ENCODE results near the gene GAPVD1.

GRCh38 chr9:125241863-125242739 is 19.5 kb upstream of the GAPVD1 start:
- TF ChIP-seq, protein P1, sequence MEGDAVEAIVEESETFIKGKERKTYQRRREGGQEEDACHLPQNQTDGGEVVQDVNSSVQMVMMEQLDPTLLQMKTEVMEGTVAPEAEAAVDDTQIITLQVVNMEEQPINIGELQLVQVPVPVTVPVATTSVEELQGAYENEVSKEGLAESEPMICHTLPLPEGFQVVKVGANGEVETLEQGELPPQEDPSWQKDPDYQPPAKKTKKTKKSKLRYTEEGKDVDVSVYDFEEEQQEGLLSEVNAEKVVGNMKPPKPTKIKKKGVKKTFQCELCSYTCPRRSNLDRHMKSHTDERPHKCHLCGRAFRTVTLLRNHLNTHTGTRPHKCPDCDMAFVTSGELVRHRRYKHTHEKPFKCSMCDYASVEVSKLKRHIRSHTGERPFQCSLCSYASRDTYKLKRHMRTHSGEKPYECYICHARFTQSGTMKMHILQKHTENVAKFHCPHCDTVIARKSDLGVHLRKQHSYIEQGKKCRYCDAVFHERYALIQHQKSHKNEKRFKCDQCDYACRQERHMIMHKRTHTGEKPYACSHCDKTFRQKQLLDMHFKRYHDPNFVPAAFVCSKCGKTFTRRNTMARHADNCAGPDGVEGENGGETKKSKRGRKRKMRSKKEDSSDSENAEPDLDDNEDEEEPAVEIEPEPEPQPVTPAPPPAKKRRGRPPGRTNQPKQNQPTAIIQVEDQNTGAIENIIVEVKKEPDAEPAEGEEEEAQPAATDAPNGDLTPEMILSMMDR (conservative IDR thresholded peaks at IDR 0.05) = no peak
- no peak for TF ChIP-seq EZH2 (IDR thresholded peaks at IDR 0.05; ENCODE audit: low read depth)
